LNCAP (cell line): Measurements from ENCODE around the gene SYNGR2.

Experiments used
- CTCF ChIP-seq: fragments of 450-650 bp; IDR thresholded peaks from 2 replicates; pipeline ENCODE4 v1.5.1; 2017; ENCODE audit warnings: mild to moderate bottlenecking

SYNGR2 gene

GRCh38 chr17:78132084-78132676 is 36.2 kb upstream of the SYNGR2 start:
- no peak for TF ChIP-seq CTCF

DNA sequence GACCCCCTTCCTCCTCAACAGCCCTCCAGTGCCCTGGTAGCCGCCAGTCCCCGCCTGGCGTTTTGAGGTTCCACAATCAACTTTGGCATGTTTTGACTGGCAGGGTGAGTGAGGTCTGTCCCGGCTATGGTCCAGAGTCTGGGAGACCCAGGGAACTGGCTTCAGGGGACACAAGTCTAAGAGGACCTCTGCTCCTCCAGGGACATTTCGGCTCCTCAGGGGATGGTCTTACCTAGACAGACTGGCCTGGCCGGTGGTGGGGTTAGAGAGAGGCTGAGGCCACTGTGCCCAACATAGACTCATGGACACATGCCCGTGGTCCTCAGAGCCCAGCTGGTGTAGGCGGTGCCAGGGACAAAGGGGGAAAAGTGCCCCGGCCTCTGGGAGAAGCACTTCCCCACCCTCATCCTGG is 35.6 kb upstream of the SYNGR2 start:
- no peak for TF ChIP-seq CTCF

DNA sequence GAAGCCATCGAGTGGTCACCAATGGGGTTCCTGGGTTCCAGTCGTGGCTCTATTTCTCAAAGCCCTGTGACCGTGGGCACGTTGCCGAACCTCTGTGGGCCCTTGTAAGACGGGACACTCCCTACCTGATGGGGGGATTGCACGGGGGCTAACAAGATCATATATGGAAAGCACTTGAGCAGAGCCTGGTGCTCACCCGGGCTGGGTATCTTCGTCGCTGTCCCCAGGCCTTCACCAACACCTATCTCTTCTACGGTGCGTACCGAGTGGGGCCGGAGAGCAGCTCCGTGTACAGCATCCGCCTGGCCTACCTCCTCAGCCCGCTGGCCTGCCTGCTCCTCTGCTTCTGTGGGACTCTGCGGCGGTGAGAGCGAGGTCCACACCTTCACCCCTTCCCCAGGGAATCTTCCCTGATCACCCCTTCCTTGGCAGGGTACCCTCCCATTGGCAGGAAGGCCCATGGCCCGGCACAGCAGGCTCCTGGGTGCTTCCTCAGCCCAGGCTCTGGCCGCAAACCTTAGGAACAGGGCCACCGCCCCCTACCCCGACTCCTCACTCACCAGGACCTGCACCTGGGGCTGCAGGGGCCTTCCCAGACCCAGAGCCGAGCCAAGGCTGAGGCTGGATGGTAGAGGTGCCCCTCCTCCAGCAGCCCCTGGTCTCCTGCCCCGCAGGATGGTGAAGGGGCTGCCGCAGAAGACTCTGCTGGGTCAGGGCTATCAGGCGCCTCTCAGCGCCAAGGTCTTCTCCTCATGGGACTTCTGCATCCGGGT is 35.0 kb upstream of the SYNGR2 start:
- no peak for TF ChIP-seq CTCF

- peak; percentile 58 for TF ChIP-seq CTCF
These were observed 34.1 kb upstream of the SYNGR2 start for GRCh38 chr17:78133971-78134898.

- no peak for TF ChIP-seq CTCF
These were observed 33.4 kb upstream of the SYNGR2 start for GRCh38 chr17:78134899-78135385.

DNA sequence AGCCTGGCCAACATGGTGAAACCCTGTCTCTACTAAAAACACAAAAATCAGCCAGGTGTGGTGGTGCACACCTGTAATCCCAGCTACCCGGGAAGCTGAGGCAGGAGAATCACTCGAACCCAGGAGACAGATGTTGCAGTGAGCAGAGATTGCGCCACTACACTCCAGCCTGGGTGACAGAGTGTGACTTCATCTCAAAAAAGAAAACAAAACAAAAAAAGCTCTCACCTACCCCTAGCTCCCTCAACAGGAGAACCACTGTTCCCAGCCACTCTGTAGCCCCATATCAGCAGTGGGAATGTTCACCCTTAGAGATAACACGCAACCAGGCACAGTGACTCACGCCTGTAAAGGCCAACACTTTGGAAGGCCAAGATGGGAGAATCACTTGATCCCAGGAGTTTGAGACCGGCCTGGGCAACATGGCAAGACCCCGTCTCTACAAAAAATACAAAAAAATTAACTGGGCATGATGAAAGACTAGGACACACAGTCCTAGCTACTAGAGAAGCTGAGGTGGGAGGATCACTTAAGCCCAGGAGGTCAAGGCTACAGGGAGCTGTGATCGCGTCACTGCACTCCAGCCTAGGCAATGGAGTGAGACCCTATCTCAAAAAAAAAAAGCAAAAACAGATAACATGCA is 32.4 kb upstream of the SYNGR2 start:
- TF ChIP-seq CTCF = no peak
